RWPE2 (cell line): ENCODE results near the gene TAF1B.

ENCODE experiments used
- ATAC-seq: fragments of 200-7000 bp; cut with Tn5 transposase; 3 replicates; pipeline ENCODE4 v1.9.1; 2021; ENCODE audit warnings: low read depth
- DNase-seq: peaks from one replicate; pipeline ENCODE4 v3.0.0-alpha.2; 2020; ENCODE audit warnings: low spot score
- H3K27ac ChIP-seq: fragments of 450-650 bp; 2 replicates; pipeline ENCODE4 v1.5.1; 2017; ENCODE audit warnings: mild to moderate bottlenecking; ENCODE audit not compliant: poor library complexity, severe bottlenecking
- H3K27me3 ChIP-seq: fragments of 250-450 bp; sonication (Bioruptor Pico); 2 replicates; pipeline ENCODE4 v1.5.1; 2021; ENCODE audit warnings: mild to moderate bottlenecking, moderate library complexity; ENCODE audit not compliant: insufficient read depth, poor library complexity, severe bottlenecking
- H3K36me3 ChIP-seq: fragments of 250-450 bp; sonication (Bioruptor Pico); 2 replicates; pipeline ENCODE4 v1.5.1; 2020; ENCODE audit warnings: low read depth, mild to moderate bottlenecking, moderate library complexity
- H3K4me1 ChIP-seq: fragments of 250-450 bp; sonication (Bioruptor Pico); 2 replicates; pipeline ENCODE4 v1.5.1; 2021; ENCODE audit warnings: mild to moderate bottlenecking, moderate library complexity; ENCODE audit not compliant: insufficient read depth, poor library complexity, severe bottlenecking
- H3K4me3 ChIP-seq: fragments of 250-450 bp; sonication (Bioruptor Pico); 2 replicates; pipeline ENCODE4 v1.5.1; 2021; ENCODE audit warnings: mild to moderate bottlenecking, moderate library complexity; ENCODE audit not compliant: severe bottlenecking
- H3K9me3 ChIP-seq: fragments of 250-450 bp; sonication (Bioruptor Pico); 2 replicates; pipeline ENCODE4 v1.5.1; 2021; ENCODE audit warnings: mild to moderate bottlenecking, moderate library complexity; ENCODE audit not compliant: severe bottlenecking
- TF ChIP-seq, protein P1 (sequence below): fragments of 450-650 bp; IDR thresholded peaks from one replicate; pipeline ENCODE4 v1.5.1; 2017; ENCODE audit warnings: mild to moderate bottlenecking, moderate library complexity; ENCODE audit not compliant: poor library complexity, severe bottlenecking

The TAF1B gene

DNA sequence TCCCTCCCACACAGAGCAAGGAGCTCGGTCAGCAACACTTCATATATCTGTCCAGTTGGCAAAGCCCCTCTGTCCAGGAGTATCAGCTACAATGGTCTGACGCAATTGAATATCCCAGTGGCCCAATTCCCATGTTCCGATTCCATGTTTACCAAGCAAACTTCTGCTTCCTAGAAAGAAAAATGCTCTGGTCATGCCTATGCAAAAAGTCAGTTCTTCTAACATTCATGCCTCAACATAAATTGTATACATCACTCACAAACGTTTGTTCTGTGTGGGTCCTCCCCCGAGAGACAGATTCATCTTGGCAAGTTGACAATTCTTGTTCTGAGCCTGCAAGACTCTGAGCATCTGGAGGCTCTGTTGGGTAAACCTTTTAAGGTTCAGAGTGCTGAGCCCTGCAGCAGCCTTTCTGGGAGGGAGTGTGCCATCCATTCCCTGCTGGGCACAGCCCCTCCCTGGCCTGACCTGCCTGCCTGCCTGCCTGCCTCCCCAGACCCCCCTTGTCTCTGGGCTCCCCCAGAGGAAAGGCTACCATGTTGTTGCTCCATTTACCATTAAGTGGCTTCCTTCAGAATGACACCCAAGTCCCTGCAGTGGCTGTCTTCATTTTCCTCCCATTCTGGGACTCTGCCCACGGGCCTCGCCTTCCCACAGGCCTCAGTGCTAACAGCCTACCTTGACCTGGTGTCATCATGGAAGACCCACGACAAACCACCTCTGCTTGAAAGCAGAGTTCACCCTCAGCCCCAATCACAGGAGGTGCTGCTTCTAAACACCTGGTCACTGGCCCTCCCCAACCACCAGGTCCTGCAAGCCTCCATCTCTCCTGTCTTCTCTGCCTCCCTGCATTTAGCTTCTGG, 37.6 kb upstream of the TAF1B start:
- DNase-seq (no peak), ATAC-seq (no peak)
- Histone ChIP-seq H3K4me1 (peaks cover 40% of the 10 kb centered on the region), H3K27me3 (no peaks in the 10 kb centered on the region), H3K4me3 (no peak overlapping the region), H3K36me3 (no peaks in the 10 kb centered on the region), H3K9me3 (no peaks in the 10 kb centered on the region), H3K27ac (no peak overlapping the region)
- TF ChIP-seq, protein P1, sequence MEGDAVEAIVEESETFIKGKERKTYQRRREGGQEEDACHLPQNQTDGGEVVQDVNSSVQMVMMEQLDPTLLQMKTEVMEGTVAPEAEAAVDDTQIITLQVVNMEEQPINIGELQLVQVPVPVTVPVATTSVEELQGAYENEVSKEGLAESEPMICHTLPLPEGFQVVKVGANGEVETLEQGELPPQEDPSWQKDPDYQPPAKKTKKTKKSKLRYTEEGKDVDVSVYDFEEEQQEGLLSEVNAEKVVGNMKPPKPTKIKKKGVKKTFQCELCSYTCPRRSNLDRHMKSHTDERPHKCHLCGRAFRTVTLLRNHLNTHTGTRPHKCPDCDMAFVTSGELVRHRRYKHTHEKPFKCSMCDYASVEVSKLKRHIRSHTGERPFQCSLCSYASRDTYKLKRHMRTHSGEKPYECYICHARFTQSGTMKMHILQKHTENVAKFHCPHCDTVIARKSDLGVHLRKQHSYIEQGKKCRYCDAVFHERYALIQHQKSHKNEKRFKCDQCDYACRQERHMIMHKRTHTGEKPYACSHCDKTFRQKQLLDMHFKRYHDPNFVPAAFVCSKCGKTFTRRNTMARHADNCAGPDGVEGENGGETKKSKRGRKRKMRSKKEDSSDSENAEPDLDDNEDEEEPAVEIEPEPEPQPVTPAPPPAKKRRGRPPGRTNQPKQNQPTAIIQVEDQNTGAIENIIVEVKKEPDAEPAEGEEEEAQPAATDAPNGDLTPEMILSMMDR: no peak

DNA sequence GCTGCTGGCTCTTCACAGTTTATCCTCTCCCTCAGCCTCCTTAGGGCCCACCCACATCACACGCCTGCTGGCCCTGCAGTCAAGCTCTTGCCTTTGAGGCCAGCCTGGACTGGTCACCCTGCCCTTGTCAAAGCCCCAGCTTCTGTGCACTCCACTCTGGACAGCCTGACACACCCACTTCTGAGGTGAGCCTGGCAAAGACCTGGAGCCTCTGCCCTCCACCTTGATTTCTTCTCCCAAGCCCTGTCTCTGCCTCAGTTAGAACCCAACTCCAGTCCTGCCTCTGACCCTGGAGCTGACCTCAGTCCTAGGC, 37.0 kb upstream of the TAF1B start:
- no peak overlapping the region for H3K4me3 ChIP-seq
- ATAC-seq (no peak), DNase-seq (no peak)
- H3K36me3 ChIP-seq: no peaks in the 10 kb centered on the region
- TF ChIP-seq, protein P1: no peak
- H3K9me3 ChIP-seq: no peaks in the 10 kb centered on the region
- no peak overlapping the region for H3K27ac ChIP-seq
- no peaks in the 10 kb centered on the region for H3K27me3 ChIP-seq
- peaks cover 40% of the 10 kb centered on the region for H3K4me1 ChIP-seq

DNA sequence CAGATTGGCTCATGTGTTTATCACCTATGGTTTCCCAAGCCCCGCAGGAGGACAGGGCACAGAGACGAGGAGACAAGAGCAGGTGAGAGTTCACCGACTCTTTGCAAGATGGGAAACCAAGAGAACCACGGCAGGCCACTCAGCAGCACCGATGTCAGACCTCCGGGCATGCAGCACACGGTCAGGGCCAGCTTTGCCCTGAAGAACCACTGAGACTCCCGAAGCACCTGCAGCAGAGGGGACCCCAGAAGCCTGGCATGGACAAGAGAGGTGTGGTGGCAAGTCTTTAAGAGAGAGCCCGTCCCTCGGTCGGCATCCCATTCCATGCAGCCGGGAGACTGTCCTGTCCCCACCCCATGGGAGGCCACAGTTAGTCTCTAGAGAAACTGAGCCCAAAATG, 36.6 kb upstream of the TAF1B start:
- peaks cover 40% of the 10 kb centered on the region for H3K4me1 ChIP-seq
- H3K27ac ChIP-seq: no peak overlapping the region
- TF ChIP-seq, protein P1: no peak
- no peak for ATAC-seq
- DNase-seq: peak; percentile 45
- no peaks in the 10 kb centered on the region for H3K36me3 ChIP-seq
- no peaks in the 10 kb centered on the region for H3K9me3 ChIP-seq
- H3K27me3 ChIP-seq: no peaks in the 10 kb centered on the region
- no peak overlapping the region for H3K4me3 ChIP-seq

DNA sequence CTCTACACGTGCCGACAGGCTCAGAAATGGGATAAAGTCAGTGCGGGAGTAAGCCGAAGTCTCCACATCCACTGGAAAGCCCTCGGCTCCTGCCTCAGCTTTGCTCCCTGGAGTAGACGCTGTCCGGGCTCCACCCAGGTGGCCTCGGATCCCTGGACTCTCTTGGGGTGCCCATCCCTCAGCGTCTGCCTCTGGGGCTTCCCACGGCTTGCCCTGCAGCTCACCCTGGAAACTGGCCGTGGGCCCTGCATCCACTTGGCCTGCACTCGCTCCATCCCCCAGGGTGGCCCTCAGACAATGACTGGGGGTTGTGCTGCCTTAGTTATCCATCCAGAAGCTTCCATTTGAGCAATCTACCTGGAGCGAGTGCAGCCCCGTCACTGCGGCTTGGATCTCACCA, 36.2 kb upstream of the TAF1B start:
- TF ChIP-seq, protein P1: no peak
- no peak overlapping the region for H3K27ac ChIP-seq
- H3K4me1 ChIP-seq: peaks cover 38% of the 10 kb centered on the region
- no peak overlapping the region for H3K4me3 ChIP-seq
- no peak for ATAC-seq
- H3K36me3 ChIP-seq: no peaks in the 10 kb centered on the region
- H3K9me3 ChIP-seq: no peaks in the 10 kb centered on the region
- peak; percentile 51 for DNase-seq
- H3K27me3 ChIP-seq: no peaks in the 10 kb centered on the region

DNA sequence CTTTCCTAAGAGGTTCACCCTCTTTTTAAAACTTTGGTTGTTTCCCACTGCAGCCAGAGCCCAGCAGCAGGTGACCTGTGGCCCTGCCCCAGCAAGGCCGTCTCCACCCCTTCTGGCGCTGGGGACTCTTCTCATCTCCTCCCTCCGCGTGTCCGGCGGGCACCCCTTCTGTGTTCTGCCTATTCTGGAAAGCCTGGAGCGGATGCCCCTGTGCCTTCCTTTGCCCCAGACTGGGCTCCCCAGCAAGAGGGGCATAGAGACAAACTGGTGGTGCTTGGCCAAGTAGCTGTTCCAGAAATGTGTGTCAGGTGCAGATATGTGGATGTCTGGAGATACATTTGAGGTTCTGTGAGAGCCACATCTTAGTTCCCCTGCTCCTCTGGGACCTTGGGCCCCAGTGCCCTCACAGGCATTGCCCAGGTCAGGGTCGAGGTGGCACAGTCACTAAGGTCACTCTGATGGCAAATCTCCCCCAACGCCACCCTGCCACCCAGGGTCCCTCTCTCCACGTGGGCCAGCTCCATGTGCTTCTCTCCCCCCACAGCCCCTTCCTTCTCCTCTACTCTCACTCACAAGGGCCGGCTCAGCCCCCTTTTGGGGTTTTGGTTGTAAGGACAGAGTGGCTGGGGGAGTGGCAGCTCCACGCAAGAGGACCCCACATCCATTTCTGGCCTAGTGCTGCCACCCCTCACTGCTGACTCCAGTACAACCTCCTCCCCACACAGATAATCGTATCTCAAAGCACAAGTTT, 35.5 kb upstream of the TAF1B start:
- Histone ChIP-seq H3K27me3 (no peaks in the 10 kb centered on the region), H3K27ac (no peak overlapping the region), H3K36me3 (no peaks in the 10 kb centered on the region), H3K4me3 (no peak overlapping the region), H3K9me3 (no peaks in the 10 kb centered on the region), H3K4me1 (peaks cover 31% of the 10 kb centered on the region)
- TF ChIP-seq, protein P1: no peak
- DNase-seq (peak; percentile 50), ATAC-seq (no peak)
